Chondrocyte (in vitro differentiated cells): Measurements from ENCODE around the gene BAG1. TPM values are rescaled to one million over a fixed set of nuclear protein-coding genes. Genes with fewer than 3 reads are reported as not detected.

Source experiments
- DNase-seq: peaks from one replicate; pipeline ENCODE4 v3.0.0; 2021; ENCODE audit warnings: mixed read lengths, low spot score
- H3K27ac Mint-ChIP-seq: one replicate; pipeline ENCODE4 v1.8.0; 2021; ENCODE audit warnings: mild to moderate bottlenecking, moderate library complexity, mixed read lengths; ENCODE audit not compliant: unreplicated experiment
- H3K27me3 Mint-ChIP-seq: 2 replicates; pipeline ENCODE4 v1.8.0; 2021; ENCODE audit warnings: low read depth, mixed read lengths
- H3K36me3 Mint-ChIP-seq: 2 replicates; pipeline ENCODE4 v1.8.0; 2021; ENCODE audit warnings: low read depth, mixed read lengths
- H3K4me1 Mint-ChIP-seq: 2 replicates; pipeline ENCODE4 v1.8.0; 2021; ENCODE audit warnings: low read depth, mild to moderate bottlenecking, mixed read lengths
- H3K4me3 Mint-ChIP-seq: one replicate; pipeline ENCODE4 v1.8.0; 2021; ENCODE audit warnings: mild to moderate bottlenecking, moderate library complexity, mixed read lengths; ENCODE audit not compliant: unreplicated experiment
- H3K9me3 Mint-ChIP-seq: 2 replicates; pipeline ENCODE4 v1.8.0; 2021; ENCODE audit warnings: low read depth, mixed read lengths
- CTCF ChIP-seq: fragments of 200-600 bp; sonication (generic); IDR thresholded peaks from 2 replicates; pipeline ENCODE4 v1.5.0; 2021; ENCODE audit warnings: antibody characterized with exemption, mild to moderate bottlenecking, moderate library complexity
- total RNA-seq: library from RNA; stranded (reverse); gene quantifications from 3 replicates; pipeline ENCODE4 v1.2.1, GENCODE V29; 2021

BAG1 gene
- total RNA-seq, 1 donor from 2014 or later, result 51.1 TPM

GRCh38 chr9:33294670-33295432 lies 30.3 kb upstream of the BAG1 start:
- Mint-ChIP-seq H3K4me3 (no peak overlapping the region), H3K27ac (no peak overlapping the region), H3K27me3 (no peaks in the 10 kb centered on the region), H3K9me3 (no peaks in the 10 kb centered on the region), H3K4me1 (peaks cover 61% of the 10 kb centered on the region), H3K36me3 (peaks cover 36% of the 10 kb centered on the region)
- no peak for TF ChIP-seq CTCF
- no peak for DNase-seq

GRCh38 chr9:33293782-33294181 lies 29.3 kb upstream of the BAG1 start:
- no peak overlapping the region for H3K4me3 Mint-ChIP-seq
- peaks cover 30% of the 10 kb centered on the region for H3K36me3 Mint-ChIP-seq
- TF ChIP-seq CTCF, result no peak
- H3K4me1 Mint-ChIP-seq, result peaks cover 64% of the 10 kb centered on the region
- H3K9me3 Mint-ChIP-seq, result no peaks in the 10 kb centered on the region
- DNase-seq, result no peak
- H3K27ac Mint-ChIP-seq, result no peak overlapping the region
- no peaks in the 10 kb centered on the region for H3K27me3 Mint-ChIP-seq

DNA sequence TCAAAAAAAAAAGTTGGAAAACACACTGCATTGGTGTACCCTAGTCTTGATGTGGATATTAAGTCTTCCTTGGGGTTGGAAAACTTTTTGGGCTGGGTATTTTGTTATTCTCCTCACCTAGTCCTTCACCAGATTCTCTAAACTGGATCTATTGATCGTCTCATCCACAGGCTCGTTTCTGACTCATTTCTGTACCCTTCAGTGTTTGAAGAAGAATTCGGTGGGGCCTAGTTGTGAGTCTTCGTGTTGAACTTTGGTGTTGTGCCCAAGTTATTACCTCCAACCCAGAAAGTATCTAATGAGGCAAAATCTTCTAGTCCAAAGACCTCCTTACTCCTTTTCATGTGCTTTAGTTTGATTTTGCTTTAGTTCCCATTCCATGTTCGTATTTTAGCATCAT lies 27.4 kb upstream of the BAG1 start:
- Mint-ChIP-seq H3K27me3 (no peaks in the 10 kb centered on the region), H3K4me1 (peaks cover 47% of the 10 kb centered on the region), H3K9me3 (no peaks in the 10 kb centered on the region), H3K4me3 (peak overlapping the region; percentile 95), H3K36me3 (peaks cover 19% of the 10 kb centered on the region), H3K27ac (peak overlapping the region; percentile 100)
- DNase-seq, result no peak
- TF ChIP-seq CTCF, result no peak

DNA sequence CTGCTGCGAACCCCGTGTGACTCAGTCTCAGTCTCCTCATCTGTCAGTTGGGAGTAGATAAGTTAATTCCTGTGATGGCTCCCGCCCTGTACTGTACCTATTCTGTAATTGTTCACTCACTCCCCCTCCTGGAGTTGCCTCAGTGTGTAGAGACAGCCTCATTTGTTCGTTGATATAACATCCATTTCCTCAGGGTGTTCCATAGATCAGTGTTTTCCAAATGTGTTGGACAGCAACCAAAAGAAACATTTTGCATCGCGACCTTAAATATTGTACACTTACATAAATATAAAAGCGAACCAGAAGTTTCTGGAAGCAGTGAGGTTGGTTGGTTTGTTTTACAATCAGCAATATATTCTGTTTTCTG lies 26.5 kb upstream of the BAG1 start:
- Mint-ChIP-seq H3K9me3 (no peaks in the 10 kb centered on the region), H3K36me3 (peaks cover 14% of the 10 kb centered on the region), H3K4me3 (peak overlapping the region; percentile 95), H3K4me1 (peaks cover 40% of the 10 kb centered on the region), H3K27ac (peak overlapping the region; percentile 100), H3K27me3 (no peaks in the 10 kb centered on the region)
- TF ChIP-seq CTCF, result no peak
- DNase-seq, result no peak

- peak within 1 kb of the TSS; percentile 95 for H3K4me3 Mint-ChIP-seq
- peak; percentile 99 for DNase-seq
- TF ChIP-seq CTCF, result no peak
- H3K36me3 Mint-ChIP-seq, result peaks cover 12% of the 10 kb centered on the region
- H3K27ac Mint-ChIP-seq, result peak within 1 kb of the TSS; percentile 100
- H3K9me3 Mint-ChIP-seq, result no peaks in the 10 kb centered on the region
- no peaks in the 10 kb centered on the region for H3K27me3 Mint-ChIP-seq
- H3K4me1 Mint-ChIP-seq, result peaks cover 36% of the 10 kb centered on the region
These were observed 25.9 kb upstream of the BAG1 start, which contains the start of gene NFX1 for GRCh38 chr9:33290247-33291030. Gene NFX1 (plus strand): TSS chr9:33290516. CDS start chr9:33290573, 57 bp downstream.
